Measurements from ENCODE around the gene INTS14. TPM values are rescaled to one million over a fixed set of nuclear protein-coding genes. Genes with fewer than 3 reads are reported as not detected.

INTS14 gene
- total RNA-seq, 2 donors from 2014 or later, result 36.8 to 39.7 TPM

- H3K27ac ChIP-seq, result no peak overlapping the region
- no peak overlapping the region for H3K4me3 ChIP-seq
- no peaks in the 10 kb centered on the region for H3K9me3 ChIP-seq
- no peak for DNase-seq (ENCODE audit: low spot score)
- TF ChIP-seq CTCF (IDR thresholded peaks at IDR 0.05), result no peak
- ATAC-seq (ENCODE audit: insufficient number of reproducible peaks, low FRiP score, low read depth), result no peak
- peaks cover 0 to 23% of the 10 kb centered on the region in 2 donors for H3K4me1 ChIP-seq (ENCODE audit: control insufficient read depth in 1 of 2, low read depth in 2 of 2)
- H3K27me3 ChIP-seq (replicated peaks; ENCODE audit: insufficient read depth), result no peaks in the 10 kb centered on the region
- H3K36me3 ChIP-seq, result no peaks in the 10 kb centered on the region
These were observed 77.7 kb downstream of the INTS14 start for GRCh38 chr15:65533057-65533756.

- H3K4me1 ChIP-seq (ENCODE audit: control insufficient read depth in 1 of 2, low read depth in 2 of 2), result peaks cover 0 to 23% of the 10 kb centered on the region in 2 donors
- no peak for TF ChIP-seq CTCF (IDR thresholded peaks at IDR 0.05)
These were observed 78.2 kb downstream of the INTS14 start for GRCh38 chr15:65532738-65533051.

GRCh38 chr15:65530318-65531111 lies 80.4 kb downstream of the INTS14 start, which contains the start of gene HACD3:
TSS of gene HACD3 (plus strand) at chr15:65530463. CDS start at chr15:65530632, 169 bp downstream.
- H3K27ac ChIP-seq, result peak within 1 kb of the TSS; percentile 49 to 59

More at GRCh38 chr15:65532738-65533051, 78.2 kb downstream of the INTS14 start:
- DNase-seq (ENCODE audit: low spot score), result no peak
- Histone ChIP-seq H3K27ac (no peak overlapping the region), H3K4me3 (no peak overlapping the region), H3K27me3 (replicated peaks; ENCODE audit: insufficient read depth) (no peaks in the 10 kb centered on the region), H3K9me3 (no peaks in the 10 kb centered on the region), H3K36me3 (no peaks in the 10 kb centered on the region)
- ATAC-seq (ENCODE audit: insufficient number of reproducible peaks, low FRiP score, low read depth), result no peak

GRCh38 chr15:65529762-65530317 lies 81.1 kb downstream of the INTS14 start:
- Histone ChIP-seq H3K4me1 (ENCODE audit: control insufficient read depth in 1 of 2, low read depth in 2 of 2) (peaks cover 0 to 23% of the 10 kb centered on the region in 2 donors), H3K4me3 (peak overlapping the region; percentile 99), H3K27me3 (replicated peaks; ENCODE audit: insufficient read depth) (no peaks in the 10 kb centered on the region), H3K36me3 (no peaks in the 10 kb centered on the region), H3K9me3 (no peaks in the 10 kb centered on the region), H3K27ac (peak overlapping the region; percentile 49 to 59)
- DNase-seq (ENCODE audit: low spot score) (no peak), ATAC-seq (ENCODE audit: insufficient number of reproducible peaks, low FRiP score, low read depth) (no peak)
- TF ChIP-seq CTCF (IDR thresholded peaks at IDR 0.05), result no peak

More at GRCh38 chr15:65530318-65531111, 80.4 kb downstream of the INTS14 start, which contains the start of gene HACD3:
- peaks cover 0 to 23% of the 10 kb centered on the region in 2 donors for H3K4me1 ChIP-seq (ENCODE audit: control insufficient read depth in 1 of 2, low read depth in 2 of 2)
- DNase-seq (ENCODE audit: low spot score) (peak; percentile 37), ATAC-seq (ENCODE audit: insufficient number of reproducible peaks, low FRiP score, low read depth) (peak; percentile 86)
- peak within 1 kb of the TSS; percentile 99 for H3K4me3 ChIP-seq
- H3K36me3 ChIP-seq, result no peaks in the 10 kb centered on the region
- no peaks in the 10 kb centered on the region for H3K9me3 ChIP-seq
- H3K27me3 ChIP-seq (replicated peaks; ENCODE audit: insufficient read depth), result no peaks in the 10 kb centered on the region
- no peak for TF ChIP-seq CTCF (IDR thresholded peaks at IDR 0.05)

Other genes with a start within 250 kb of the INTS14 start
- gene IGDCC3, start 233.1 kb downstream of the INTS14 start, total RNA-seq, result not detected
- 1 to 10 TPM in 1 of 2 donors, under 1 TPM in 1; 0.95 to 2.8 TPM for gene IGDCC4, start 188.2 kb downstream of the INTS14 start, total RNA-seq
- 10 to 100 TPM; 38.3 to 58.0 TPM for gene DPP8, start 93.4 kb downstream of the INTS14 start, total RNA-seq
- 10 to 100 TPM; 20.0 to 31.0 TPM for gene HACD3, start 80.7 kb downstream of the INTS14 start, total RNA-seq
- 1 to 10 TPM; 6.1 to 7.3 TPM for gene SLC24A1, start 10.8 kb upstream of the INTS14 start, total RNA-seq
- 10 to 100 TPM; 25.6 to 57.7 TPM for gene DENND4A, start 181.2 kb upstream of the INTS14 start, total RNA-seq

Measured in thoracic aorta (tissue), 2 donors.